HG02678 (cell line): ENCODE measurements around the gene RMND1.
A peak's percentile ranks its signal among the peaks of the same experiment; 100 is the strongest.
"Not testable (repeated sequence)": the region's sequence is repeated elsewhere in the genome, so short reads cannot be mapped to it uniquely, and the experiment has no call there.

Source experiments
- ATAC-seq: cut with Tn5 transposase; IDR thresholded peaks from one replicate; pipeline ENCODE4 v1.9.1; 2021; ENCODE audit warnings: mild to moderate bottlenecking, moderate library complexity; ENCODE audit not compliant: unreplicated experiment

Gene RMND1

DNA sequence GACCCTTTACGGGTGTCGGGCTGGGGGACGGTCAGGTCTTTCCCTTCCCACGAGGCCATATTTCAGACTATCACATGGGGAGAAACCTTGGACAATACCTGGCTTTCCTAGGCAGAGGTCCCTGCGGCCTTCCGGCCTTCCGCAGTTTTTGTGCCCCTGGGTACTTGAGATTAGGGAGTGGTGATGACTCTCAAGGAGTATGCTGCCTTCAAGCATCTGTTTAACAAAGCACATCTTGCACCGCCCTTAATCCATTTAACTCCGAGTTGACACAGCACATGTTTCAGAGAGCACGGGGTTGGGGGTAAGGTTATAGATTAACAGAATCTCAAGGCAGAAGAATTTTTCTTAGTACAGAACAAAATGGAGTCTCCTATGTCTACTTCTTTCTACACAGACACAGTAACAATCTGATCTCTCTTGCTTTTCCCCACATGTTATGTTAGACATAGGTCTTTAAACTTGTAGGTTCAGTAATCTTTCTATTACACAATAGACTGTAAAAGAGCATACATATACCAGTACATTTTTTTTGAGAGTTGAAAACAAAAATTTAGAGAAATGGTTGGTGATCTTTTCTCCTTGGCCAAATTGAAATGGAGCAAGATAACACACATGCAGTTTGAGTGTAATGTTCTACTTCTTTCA is 3.9 kb upstream of the RMND1 start:
- ATAC-seq, result not testable (repeated sequence)

DNA sequence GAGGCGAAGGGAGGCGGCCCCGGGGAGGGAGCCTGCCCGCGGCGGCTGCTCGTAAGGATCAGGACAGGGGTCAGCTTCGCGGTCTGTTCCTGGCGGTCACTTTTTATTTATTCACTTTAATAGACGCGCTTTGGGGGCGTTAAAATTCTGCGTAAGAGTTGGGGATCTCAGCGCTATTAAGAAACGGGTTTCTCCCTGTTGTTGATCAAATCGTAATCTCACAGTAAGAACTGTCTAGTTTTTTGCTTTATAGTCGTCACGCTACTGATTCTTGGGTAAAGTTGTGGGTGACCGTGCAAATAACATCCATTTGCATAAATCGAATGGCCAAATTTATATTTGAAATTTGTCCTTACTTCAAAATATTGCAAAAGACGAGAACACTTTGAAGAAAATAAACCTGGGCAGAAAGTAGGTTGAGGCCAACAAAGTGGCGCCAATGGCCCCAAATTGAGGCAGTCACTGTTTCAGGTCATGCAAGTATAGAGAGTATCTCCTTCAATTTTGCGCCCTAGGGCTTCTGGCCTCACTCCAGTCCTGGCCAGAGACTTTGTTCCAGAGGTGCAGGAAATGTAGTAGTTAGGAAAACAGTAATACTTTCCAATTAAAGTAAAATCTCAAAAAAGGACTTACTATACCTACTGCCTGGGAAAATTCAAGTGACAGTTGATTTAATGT is 963 bp upstream of the RMND1 start:
- ATAC-seq, result no peak

DNA sequence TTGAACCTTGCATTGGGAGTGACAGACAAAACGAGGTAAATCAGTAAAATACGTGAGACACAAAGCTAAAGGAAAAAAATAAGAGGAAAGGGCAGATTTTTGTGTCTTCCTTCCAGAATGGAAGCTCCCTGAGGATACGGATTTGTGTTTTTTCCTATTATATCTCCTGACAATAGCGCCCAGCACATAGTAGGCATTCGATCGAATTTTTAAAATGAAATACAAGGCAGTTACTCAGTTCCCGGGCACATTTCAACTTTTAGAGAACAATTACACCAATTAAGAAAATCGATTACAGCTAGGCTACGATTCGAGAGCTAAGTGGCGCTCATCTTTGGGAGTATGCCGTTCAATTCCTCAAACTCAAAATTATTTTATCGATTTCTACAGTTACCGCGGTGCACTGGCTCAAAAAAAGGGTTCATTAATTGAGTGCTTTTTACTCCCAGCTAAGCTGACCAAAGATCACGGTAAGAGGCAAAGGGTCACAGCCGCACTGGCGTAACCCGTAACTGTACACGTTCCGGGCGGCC is 443 bp downstream of the RMND1 start:
- ATAC-seq, result no peak

DNA sequence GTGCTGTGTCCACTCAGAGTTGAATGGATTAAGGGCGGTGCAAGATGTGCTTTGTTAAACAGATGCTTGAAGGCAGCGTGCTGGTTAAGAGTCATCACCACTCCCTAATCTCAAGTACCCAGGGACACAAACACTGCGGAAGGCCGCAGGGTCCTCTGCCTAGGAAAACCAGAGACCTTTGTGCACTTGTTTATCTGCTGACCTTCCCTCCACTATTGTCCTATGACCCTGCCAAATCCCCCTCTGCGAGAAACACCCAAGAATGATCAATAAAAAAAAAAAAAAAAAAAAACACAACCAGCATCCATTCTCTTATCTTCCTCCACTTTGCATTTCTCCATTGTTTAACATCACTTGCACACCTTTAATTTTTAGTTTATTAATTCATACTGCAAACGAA is 998 bp downstream of the RMND1 start:
- ATAC-seq, result not testable (repeated sequence)

DNA sequence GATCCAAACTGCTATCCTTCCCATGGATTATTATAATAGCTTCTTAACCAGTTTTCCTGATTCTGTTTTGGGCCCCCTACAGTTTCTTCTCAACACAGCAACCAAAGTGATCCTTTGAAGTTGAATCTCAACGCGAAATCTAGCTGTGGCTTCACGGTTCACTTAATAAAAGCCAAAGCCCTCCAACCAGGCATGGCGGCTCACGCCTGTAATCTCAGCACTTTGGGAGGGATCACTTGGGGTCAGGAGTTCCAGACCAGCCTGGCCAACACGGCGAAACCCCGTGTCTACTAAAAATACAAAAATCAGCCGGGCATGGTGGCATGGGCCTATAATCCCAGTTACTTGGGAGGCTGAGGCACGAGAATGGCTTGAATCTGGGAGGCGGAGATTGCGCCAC is 3.3 kb downstream of the RMND1 start:
- ATAC-seq, result no peak

DNA sequence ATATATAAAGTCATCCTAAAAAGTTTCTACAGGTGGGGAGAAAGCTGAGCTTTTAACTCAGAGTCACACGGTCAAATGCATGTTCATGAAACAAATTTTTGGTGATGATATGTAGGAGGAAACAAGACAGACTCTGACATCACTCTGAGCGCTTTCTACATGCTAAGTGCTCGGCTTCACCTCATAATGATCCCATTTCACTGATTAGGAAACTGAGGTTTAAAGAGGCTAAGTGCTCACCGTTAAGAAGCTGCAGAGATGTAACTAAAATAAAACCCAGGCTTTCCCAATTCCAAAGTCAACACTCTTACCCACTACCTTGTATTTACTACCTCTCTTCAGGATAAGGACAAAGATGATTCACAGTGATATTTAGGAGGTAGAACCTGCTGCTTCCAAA is 4.7 kb downstream of the RMND1 start:
- no peak for ATAC-seq

DNA sequence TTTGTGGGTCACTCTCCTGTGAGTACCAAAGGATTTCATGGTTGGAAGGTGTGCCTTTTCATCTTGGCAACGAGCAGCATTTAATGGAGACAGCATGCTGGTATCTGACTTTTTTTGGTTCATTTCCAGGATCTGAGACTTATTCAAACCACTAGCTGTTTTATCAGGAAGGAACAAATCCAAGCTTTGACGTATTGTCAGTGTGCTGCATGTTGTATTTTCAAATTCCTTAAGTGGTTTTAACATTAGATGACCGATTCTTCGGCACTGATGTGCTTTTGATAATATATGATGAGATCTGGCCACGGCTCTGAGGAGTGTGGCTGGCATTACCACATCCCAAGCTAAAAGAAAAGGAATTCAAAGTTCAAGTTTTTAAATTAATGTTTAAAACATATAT is 6.4 kb downstream of the RMND1 start:
- ATAC-seq, result no peak

DNA sequence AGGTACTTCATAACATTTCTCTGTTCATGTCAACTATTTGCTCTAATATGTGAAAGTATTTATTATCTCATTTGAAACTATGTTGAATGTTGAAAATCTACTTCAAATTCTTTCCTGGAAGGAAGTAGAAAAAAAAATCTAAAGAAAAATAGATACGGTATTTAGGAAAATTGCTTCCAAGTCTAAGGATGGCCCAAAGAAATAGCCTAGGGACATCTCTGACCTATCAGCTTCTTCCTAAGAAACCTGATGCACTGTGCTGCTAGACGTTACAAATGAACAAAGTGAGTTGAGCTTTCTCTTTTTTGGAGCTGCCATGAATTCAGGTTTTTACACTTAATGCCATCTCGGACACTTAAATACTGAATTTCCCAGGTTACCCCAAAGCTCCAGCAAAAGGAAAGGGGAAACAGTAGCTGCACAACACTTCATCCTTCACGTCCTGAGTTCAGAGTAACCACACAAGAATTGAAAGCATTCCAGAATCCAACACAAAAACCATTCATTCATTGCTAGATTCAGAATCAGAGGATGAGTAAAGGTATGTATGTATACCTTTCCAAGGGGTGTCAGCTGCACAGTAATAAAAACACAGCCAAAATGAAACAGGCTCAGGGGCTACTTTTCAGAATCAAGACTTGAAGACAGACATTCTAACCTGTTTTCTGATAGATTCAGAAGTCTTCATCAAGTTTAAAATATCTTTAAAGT is 7.9 kb downstream of the RMND1 start:
- ATAC-seq, result no peak

DNA sequence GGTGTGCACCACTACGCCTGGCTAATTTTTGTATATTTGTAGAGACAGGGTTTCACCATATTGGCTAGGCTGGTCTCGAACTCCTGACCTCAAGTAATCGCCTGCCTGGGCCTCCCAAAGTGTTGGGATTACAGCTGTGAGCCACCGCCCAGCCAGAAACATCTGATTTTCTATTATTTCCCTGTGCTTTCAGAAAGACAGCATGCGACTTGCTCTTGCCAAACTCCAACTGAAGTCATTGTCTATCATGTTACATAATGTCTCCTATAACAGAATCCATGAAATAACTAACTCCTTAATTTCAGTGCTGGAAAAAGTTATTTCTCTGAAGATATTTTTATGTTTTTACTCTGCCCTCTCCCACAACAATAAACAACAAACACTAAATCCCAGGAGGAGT is 8.5 kb downstream of the RMND1 start:
- ATAC-seq, result no peak

DNA sequence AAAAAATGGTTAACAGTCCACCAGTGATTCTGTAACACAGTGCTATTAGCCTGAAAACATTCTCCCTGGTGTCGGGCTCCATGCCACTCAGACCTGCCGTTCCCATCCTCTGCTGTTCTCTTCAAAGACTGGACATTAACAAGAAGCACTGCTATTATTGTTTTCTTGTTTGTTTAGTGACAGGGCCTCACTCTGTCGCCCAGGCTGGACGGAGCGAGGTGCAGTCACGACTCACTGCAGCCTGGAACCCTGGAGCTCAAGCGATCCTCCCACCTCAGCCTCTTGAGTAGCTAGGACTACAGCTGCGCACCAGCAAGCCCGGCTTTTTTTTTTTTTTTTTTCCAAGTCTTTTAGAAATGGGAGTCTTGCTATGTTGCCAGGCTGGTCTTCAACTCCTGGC is 9.6 kb downstream of the RMND1 start:
- no peak for ATAC-seq

DNA sequence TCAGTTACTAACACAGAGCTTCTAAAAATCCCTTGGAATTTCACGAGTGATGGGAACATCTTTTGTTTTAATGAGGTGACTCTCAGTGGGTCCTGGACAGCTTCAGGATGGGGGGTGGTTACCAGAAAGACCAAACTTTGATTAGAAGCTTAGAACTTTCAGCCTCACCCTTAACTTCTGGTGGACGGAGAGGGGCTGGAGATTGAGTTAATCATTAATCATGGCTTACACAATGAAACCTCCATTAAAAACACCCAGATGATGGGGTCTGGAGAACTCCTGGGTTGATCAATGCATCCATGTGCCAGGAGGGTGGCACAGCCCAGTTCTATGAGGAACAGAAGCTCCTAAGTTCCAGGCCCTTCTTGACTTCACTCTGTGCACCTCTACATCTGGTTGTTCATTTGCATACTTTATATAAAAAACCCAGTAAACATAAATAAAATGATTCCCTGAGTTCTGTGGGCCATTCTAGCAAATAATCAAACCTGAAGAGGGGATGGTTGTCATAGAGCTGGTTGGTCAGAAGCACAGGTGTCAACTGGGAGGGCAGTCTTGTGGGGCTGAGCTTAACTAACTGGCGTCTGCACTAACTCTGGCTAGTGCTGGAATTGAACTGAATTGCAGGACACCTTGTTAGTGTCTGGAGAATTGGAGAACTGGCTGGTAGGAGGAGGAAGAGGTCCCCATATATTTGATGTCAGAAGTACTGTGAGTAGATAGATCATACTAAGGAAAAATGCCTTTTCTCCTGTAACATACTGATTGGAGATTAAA is 10.3 kb downstream of the RMND1 start:
- ATAC-seq, result peak; percentile 18

DNA sequence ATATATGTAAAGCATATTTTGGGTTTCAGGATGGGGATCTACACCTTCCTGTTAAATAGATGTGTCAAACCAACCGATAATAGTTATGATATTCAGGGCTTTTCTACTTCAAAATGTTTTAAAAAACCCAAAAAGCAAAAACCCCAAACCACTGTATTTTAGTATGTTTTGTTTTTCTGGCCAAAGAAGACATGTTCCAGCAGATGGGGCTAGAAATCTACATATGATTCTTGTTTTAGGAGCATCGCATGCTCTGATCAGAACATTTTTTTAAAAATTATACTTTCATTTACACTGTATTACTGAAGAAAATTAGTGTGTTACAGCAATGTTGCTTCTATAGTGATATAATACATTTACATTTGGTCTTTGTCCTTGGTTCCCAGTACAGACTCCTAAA is 11.0 kb downstream of the RMND1 start:
- peak; percentile 41 for ATAC-seq

DNA sequence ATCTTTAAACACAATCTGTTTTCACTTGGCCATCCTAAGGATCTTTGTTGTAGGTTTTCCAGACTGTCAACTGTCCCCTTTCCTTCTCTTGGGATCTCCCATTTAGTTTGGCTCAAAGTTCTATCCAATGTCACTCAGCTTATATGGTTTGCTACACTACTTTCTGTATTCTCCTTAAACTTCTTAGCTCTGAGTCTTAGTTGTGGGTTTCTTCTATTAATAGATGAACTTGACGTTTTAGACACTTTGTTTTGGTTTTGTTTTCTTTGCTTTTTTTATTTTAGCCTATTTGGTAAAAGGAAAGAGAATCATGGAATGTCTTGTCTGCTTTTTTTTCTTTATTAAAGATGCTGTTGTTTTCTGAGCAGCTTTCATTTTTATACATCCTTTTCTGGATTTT is 11.4 kb downstream of the RMND1 start:
- ATAC-seq, result peak; percentile 63

DNA sequence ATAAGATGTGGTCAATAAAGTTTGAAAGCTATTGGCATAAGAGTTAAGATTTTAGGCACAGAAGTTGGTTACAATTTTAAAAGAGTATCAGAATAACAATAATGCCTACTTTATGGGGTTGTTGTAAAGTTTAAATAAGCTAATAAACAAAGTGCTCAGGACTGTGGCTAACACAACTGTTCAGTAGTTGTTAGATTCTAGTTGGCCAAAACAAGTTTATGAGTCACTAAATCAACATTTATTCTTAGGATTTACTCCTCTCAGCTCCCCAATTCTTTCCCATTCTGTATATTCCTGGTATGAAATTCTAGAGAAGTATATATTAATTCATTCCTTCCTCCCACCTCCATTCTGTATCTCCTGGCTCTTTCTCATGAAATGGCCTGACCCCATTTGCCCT is 14.5 kb downstream of the RMND1 start:
- ATAC-seq, result no peak

DNA sequence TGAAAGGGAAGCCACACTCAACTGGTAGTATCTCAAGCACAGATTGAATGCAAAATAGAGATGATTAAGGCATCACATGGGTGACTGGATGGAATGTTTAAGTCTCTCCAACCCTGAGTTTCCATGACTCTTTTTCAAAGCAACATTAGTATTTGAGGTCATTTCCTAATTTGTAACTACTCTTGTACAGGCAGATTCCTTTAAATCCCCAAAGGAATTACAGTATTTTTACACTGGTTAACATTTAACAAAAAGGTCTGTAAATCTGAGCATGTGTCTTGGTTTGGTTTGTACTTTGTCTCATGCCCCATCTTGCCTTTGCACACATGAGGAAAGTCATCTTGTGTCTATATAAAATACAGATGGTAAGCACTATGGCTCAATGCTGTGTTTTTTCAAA is 15.1 kb downstream of the RMND1 start:
- no peak for ATAC-seq

DNA sequence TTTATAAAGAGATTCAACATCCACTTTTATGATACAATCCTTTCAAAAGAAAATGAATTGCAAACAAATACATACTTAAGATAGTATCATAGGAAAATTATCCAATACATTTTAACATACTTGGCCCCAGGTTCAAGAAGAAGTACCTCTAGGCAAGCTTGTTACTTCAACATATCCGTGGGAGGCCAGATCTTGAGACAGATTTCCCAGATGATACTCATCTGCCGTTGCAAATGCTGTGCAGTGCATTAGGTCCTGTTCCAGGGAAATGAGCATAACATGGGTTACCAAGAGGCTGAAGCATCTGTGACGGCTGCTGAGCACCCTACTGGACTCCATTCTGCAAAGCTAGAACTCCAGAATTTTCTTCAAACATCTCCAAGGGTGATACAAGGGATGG is 15.6 kb downstream of the RMND1 start:
- no peak for ATAC-seq

DNA sequence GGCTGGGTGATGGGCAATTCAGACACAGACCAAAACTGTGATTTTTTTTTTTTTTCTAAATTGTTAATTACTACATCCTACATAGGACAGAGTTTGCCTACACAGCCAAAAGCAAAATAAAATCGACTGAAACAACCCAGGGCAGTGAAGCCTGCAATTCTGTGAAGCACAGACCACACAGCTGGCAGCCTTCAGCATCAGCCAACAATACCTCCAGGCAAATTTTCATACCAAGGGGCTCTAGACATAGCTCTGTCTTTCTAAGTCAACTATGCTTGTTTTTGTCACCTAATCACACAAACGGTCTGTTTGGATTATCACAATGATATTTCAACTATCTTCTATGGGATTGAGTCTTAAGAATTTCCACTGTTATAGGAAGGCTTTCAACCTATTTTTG is 17.6 kb downstream of the RMND1 start:
- peak; percentile 78 for ATAC-seq

DNA sequence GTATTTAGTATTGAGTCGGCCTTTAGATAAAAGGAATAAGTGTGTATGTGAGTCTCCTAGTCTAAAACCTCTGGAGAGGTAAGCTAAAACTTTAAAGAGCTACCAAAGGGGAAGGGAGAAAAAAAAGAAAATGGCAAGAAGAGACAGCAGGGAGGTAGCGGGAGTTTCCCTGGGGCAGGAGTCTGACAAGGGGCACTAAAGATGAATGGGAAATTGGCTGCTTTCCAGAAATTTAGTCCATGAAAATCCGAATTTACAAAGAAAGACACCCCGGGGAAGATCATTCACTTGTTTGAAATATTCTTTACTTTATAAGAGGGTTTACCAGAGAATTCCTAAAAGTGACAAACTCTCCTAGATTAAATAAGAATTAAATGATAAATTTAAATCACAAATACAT is 19.3 kb downstream of the RMND1 start:
- ATAC-seq, result no peak

DNA sequence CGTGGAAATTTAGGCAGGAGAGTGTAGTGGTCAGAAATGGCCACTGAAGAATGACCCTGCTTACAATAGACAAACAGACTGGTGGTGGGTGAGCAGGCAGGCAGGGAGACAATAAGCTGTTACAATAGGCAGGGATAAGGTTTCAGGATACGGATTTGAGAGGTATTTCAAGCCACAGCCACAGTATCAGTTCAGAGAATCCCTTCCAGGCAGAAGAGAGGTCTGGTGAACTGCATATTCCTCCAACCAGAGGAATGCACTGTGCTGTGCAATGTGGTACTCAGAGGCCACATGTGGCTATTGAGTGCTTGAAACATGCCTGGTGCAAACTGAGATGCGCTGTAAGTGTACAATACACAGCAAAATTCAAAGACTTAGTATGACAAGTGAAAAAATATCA is 20.6 kb downstream of the RMND1 start:
- no peak for ATAC-seq

DNA sequence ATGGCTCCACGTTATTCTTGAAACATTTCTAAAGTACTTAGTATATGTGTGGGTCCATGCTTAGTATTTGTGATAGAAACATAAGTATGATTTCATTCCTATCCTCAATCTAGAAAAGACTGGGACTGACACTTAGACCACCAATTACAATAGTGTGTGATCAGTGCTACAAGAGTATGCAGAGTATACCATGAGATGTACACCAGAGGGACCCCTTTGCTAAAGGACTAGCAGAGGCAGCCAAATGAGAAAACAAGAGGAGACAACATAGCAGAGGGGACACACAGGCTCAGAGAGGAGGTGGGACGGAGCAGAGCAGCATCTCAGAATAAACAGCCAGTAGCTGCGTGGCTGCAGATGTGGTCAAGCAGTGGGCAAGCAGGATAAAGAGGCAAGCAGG is 21.0 kb downstream of the RMND1 start:
- ATAC-seq, result no peak

DNA sequence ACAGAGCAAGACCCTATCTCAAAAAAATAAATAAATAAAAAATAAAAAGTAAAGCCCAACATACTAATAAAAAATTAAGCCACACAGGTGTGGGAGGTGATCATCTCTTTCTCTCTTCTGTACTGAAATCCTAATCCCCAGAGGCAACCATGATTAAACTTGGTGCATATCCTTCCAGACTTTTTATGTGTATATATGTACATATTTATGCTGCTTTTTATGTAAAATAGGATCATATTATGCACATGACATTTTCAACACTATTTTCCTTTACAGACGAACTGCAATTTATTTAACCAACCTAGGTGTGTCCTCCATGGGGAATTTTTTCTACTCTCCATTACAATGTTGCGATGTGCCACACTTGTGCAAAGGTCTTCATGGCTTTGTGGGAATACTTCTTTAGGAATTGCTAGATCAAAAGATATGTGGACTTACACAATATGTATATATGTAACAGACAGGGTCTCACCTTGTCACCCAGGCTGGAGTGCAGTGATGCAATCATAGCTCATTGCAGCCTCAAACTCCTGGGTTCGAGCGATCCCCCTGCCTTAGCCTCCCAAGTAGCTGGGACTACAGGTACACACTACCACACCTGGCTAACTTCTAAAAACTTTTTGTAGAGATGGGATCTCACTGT is 23.7 kb downstream of the RMND1 start:
- no peak for ATAC-seq
